Calu3 (cell line): ENCODE data around the gene FGGY. TPM values are rescaled to one million over a fixed set of nuclear protein-coding genes. Genes with fewer than 3 reads are reported as not detected.

Experiments used
- BruUV-seq: library from RNA; stranded (reverse); fragments of 400-500 nt; replicated peaks from 2 replicates; lab custom pipeline; 2021; lab: Mats Ljungman, UMichigan
- CTCF ChIA-PET: fragments of 300-600 bp; sonication (Branson Sonifier 250); formaldehyde crosslinking; loops from one replicate; lab custom pipeline; 2022; ENCODE audit warnings: antibody characterized with exemption; lab: Charles Lee
- DNase-seq: peaks from one replicate; pipeline ENCODE4 v3.0.0; 2022
- H3K27ac Mint-ChIP-seq: one replicate; pipeline ENCODE4 v1.8.0; 2022; ENCODE audit warnings: mixed read lengths; ENCODE audit not compliant: unreplicated experiment
- H3K27me3 Mint-ChIP-seq: one replicate; pipeline ENCODE4 v1.8.0; 2022; ENCODE audit warnings: mixed read lengths; ENCODE audit not compliant: unreplicated experiment
- H3K36me3 Mint-ChIP-seq: one replicate; pipeline ENCODE4 v1.8.0; 2022; ENCODE audit warnings: mild to moderate bottlenecking, moderate library complexity, mixed read lengths; ENCODE audit not compliant: insufficient read depth, unreplicated experiment
- H3K4me1 Mint-ChIP-seq: one replicate; pipeline ENCODE4 v1.8.0; 2022; ENCODE audit warnings: mild to moderate bottlenecking, low read depth, mixed read lengths; ENCODE audit not compliant: unreplicated experiment
- H3K4me3 Mint-ChIP-seq: one replicate; pipeline ENCODE4 v1.8.0; 2022; ENCODE audit warnings: mild to moderate bottlenecking, low read depth, moderate library complexity, mixed read lengths; ENCODE audit not compliant: unreplicated experiment
- H3K9me3 Mint-ChIP-seq: one replicate; pipeline ENCODE4 v1.8.0; 2022; ENCODE audit warnings: low read depth, mixed read lengths; ENCODE audit not compliant: unreplicated experiment
- CTCF ChIP-seq: fragments of 200-600 bp; IDR thresholded peaks from one replicate; pipeline ENCODE4 v1.8.0; 2022; ENCODE audit warnings: antibody characterized with exemption; ENCODE audit not compliant: unreplicated experiment
- intact Hi-C: fragments of 100-400 bp; cut with micrococcal nuclease; formaldehyde crosslinking; loops from one replicate; pipeline ENCODE4 v1.10.0; 2022; ENCODE audit not compliant: unreplicated experiment
- total RNA-seq: library from RNA; stranded (reverse); gene quantifications from 2 replicates; pipeline ENCODE4 v1.2.3, GENCODE V29; 2022

FGGY gene
- total RNA-seq, 1 experiment from 2014 or later = 11.1 TPM

GRCh38 chr1:59318271-59318860, 21.5 kb downstream of the FGGY start:
- DNase-seq = no peak
- no peak for TF ChIP-seq CTCF
- no TSS peak for BruUV-seq
- Mint-ChIP-seq H3K4me3 (no peak overlapping the region), H3K27ac (no peak overlapping the region), H3K4me1 (peaks cover 10% of the 10 kb centered on the region), H3K36me3 (no peaks in the 10 kb centered on the region), H3K27me3 (no peaks in the 10 kb centered on the region), H3K9me3 (no peaks in the 10 kb centered on the region)
- CTCF ChIA-PET = no interaction called here
- intact Hi-C loops = no loop called here

DNA sequence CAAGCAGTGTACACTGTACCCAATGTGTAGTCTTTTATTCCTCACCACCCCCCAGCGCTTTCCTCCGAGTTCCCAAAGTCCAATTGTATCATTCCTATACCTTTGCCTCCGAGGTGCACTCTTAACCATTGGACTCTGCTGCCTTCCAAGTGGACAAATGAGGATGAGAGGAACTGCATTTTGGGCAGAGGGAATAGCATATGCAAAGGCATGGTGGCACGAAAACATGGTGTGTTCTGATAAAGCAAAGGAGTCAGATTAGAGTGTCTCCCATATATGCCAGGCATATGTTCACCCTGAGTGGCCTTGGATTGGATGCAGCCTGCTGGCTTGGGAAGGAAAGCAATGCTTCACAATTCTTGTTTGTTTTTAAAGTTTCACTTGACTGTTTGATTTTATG, 25.5 kb downstream of the FGGY start:
- no TSS peak for BruUV-seq
- H3K9me3 Mint-ChIP-seq = no peaks in the 10 kb centered on the region
- no peak overlapping the region for H3K27ac Mint-ChIP-seq
- no peak overlapping the region for H3K4me3 Mint-ChIP-seq
- no peak for DNase-seq
- H3K4me1 Mint-ChIP-seq = peaks cover 16% of the 10 kb centered on the region
- no peak for TF ChIP-seq CTCF
- no peaks in the 10 kb centered on the region for H3K27me3 Mint-ChIP-seq
- intact Hi-C loops = no loop called here
- CTCF ChIA-PET = no interaction called here
- no peaks in the 10 kb centered on the region for H3K36me3 Mint-ChIP-seq

DNA sequence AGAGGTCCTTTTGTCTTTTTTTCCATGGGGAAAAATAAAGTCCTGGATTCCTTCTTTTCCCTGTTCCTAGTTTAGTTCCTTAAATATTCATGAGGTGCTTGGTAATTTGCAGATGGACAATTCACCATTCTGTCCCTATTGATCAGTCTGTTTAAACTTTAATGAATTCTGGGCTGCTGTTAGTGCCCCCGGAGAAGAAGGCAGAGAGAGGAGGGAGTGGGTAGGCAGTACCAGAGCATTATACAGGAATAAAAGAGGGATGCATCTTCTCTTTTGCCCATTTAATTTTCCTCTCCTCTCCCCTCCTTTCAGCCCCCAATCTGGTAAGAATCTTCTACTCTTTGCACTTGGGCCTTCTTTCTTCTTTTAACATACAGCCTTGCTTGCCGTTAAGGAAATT, 25.9 kb downstream of the FGGY start:
- TF ChIP-seq CTCF = no peak
- Mint-ChIP-seq H3K36me3 (no peaks in the 10 kb centered on the region), H3K27ac (no peak overlapping the region), H3K4me1 (peaks cover 16% of the 10 kb centered on the region), H3K9me3 (no peaks in the 10 kb centered on the region), H3K27me3 (no peaks in the 10 kb centered on the region), H3K4me3 (no peak overlapping the region)
- intact Hi-C loops = no loop called here
- CTCF ChIA-PET = no interaction called here
- BruUV-seq = no TSS peak
- DNase-seq = no peak

DNA sequence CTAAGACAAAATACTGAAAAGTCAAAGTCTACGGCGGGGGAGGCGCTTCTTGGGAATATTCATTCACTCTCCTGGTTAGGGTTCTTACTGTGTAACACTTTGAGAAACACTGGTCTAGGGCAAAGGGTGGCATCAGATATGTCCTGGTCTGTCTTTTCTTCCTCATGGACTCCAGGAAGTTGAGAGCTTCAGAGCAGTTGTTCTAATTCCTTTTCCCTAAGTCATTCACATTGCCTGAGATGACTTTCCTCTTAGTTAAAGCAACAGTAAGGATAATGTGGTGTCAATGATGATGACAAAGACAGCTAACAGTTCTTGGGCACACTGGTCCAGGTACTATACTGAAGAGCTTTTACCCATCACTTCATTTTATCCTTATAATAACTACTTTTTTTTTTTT, 27.0 kb downstream of the FGGY start:
- H3K4me3 Mint-ChIP-seq = no peak overlapping the region
- no peak for TF ChIP-seq CTCF
- no peak overlapping the region for H3K27ac Mint-ChIP-seq
- no peaks in the 10 kb centered on the region for H3K36me3 Mint-ChIP-seq
- DNase-seq = no peak
- peaks cover 16% of the 10 kb centered on the region for H3K4me1 Mint-ChIP-seq
- no peaks in the 10 kb centered on the region for H3K27me3 Mint-ChIP-seq
- intact Hi-C loops = no loop called here
- no TSS peak for BruUV-seq
- H3K9me3 Mint-ChIP-seq = no peaks in the 10 kb centered on the region
- CTCF ChIA-PET = interaction anchor here (0.7 kb wide), 1 partner anchor 99 kb away, joined by 7 read pairs; no protein-coding TSS in a partner anchor
